GOT3 (cell line): ENCODE results near the gene CCDC9B.

ENCODE experiments used
- DNase-seq: peaks from one replicate; lab custom pipeline; 2025; ENCODE audit warnings: mixed read lengths; lab: John Stamatoyannopoulos, UW

Gene CCDC9B

GRCh38 chr15:40365624-40366456 is 25.1 kb upstream of the CCDC9B start:
- DNase-seq = no peak

- no peak for DNase-seq
Observed at GRCh38 chr15:40365016-40365415, 24.3 kb upstream of the CCDC9B start.

DNA sequence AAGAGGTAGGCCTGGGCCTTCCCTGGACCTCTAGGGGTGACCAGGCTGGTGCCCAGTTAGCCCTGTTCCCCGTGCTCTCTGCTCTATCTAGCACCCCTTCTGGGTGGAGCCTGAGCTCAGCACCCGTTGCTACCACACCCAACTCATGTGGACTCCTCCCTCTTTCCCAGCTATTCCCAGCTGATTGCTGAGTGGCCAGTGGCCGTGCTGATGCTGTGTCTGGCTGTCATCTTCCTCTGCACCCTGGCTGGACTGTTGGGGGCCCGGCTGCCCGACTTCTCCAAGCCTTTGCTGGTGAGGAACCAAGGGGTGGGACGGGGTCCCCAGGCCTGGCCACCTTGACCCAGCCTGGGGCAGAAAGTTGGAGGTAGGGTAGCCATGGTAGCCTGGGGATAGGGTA is 23.5 kb upstream of the CCDC9B start:
- no peak for DNase-seq

DNA sequence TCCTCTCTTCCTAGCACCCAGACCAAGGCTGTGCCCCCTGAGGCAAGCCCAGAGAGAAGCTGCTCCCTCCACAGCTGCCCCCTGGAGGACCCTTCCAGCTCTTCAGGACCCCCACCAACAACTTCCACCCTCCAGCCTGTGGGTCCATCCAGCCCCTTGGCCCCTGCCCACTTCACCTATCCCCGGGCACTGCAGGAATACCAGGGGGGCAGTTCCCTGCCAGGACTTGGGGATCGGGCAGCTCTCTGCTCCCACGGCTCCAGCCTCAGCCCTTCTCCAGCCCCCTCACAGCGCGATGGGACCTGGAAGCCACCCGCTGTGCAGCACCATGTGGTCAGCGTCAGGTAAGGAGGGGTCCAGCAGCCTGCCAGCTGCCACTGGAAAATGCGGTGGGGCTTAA is 22.9 kb upstream of the CCDC9B start:
- no peak for DNase-seq

GRCh38 chr15:40361640-40362039 is 20.9 kb upstream of the CCDC9B start:
- no peak for DNase-seq

DNA sequence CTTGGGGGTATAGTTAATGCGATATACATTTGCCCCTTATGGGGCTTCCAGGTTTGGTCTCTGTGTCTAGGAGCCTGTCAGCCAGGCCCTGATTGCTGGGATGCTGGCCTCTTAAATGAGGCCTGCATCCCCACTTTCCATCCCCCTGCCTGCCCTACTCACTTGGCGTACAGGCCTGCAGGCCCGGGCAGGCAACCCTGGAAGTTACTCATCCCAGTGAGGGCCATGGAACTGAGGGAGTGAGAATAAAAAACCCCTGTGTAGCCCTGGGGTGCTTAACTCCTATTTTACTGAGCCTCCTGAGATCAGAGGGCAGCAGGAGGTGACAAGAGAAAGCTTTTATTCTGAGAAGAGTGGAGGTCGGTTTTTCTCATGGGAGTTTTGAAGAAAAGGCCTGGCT is 19.3 kb upstream of the CCDC9B start:
- no peak for DNase-seq

- no peak for DNase-seq
Observed at GRCh38 chr15:40358471-40359353, 18.0 kb upstream of the CCDC9B start.

GRCh38 chr15:40357723-40358470 is 17.2 kb upstream of the CCDC9B start, which contains the start of gene DISP2:
TSS of gene DISP2 (plus strand) at chr15:40358219. CDS start at chr15:40358322, 103 bp downstream.
- peak; percentile 75 for DNase-seq

DNA sequence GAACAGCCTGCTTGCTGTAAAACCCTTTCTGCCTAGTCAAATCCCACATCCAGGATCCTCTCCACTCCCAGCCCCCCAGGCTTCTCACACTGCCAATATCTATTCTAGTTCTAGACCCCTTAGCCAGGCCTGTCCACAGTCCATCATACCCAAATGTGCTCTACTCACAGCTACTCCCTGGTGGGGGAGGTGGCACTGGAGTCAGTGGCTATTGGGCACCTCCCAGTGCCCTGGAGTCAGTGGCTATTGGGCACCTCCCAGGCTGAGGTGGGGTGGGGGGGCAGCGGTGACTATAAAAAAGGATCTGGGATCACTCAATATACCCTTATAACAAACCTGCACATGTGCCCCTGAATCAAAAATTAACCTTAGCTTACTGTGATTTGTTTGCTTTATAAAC is 16.5 kb upstream of the CCDC9B start:
- DNase-seq = no peak

GRCh38 chr15:40355976-40356585 is 15.3 kb upstream of the CCDC9B start:
- no peak for DNase-seq

- no peak for DNase-seq
Observed at GRCh38 chr15:40354408-40355171, 13.9 kb upstream of the CCDC9B start.

GRCh38 chr15:40353697-40354096 is 13.0 kb upstream of the CCDC9B start:
- DNase-seq = no peak

- DNase-seq = no peak
Observed at GRCh38 chr15:40352281-40352901, 11.7 kb upstream of the CCDC9B start.

- no peak for DNase-seq
Observed at GRCh38 chr15:40349163-40349562, 8.4 kb upstream of the CCDC9B start.

GRCh38 chr15:40348474-40348870 is 7.7 kb upstream of the CCDC9B start:
- DNase-seq = no peak

DNA sequence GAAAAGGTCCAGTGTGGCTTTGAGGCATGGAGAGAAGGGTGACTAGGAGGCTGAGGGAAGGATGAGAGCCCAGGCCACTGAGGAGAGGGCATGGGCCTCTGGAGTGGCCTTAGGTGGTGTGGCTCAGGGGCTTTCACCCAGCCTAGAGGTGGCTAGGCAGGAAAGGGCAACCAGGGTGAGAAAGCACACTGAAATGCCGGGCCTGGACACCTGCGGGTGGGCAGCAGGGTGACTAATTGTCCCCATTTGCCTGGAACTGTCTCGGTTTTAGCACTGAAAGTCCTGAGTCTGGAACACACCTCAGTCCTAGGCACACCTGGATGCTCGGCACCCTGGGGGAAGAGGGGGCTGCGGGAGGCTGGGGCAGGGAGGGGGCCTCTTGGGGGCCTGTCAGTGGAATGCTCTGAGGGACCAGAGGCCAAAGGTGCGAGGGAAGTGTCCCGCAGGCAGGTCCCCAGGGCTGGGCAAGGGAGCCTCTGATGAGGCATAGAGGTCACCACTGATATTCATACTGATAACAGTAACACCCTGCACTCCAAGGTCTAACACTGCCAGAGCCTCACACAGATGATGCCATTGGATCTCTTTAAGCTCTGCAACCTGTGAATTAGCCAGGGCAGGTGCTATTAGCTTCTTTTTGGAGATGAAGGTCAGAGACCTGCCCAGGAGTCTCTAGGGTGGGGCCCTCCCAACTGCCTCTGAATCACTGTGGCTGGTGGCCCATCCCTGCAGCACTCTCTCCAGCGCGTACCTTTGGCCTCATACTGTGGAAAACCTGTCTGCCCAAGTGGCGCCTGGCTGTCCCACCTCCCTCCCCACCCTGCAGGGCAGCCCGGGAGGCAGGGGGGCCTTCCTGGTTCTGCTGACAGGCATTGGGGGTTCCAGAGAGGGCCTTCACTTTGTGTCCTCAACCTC is 7.1 kb upstream of the CCDC9B start:
- DNase-seq = no peak

GRCh38 chr15:40346579-40347558 is 6.1 kb upstream of the CCDC9B start:
- no peak for DNase-seq

- DNase-seq = no peak
Observed at GRCh38 chr15:40345867-40346578, 5.3 kb upstream of the CCDC9B start.
